Stimulated activated CD4-positive, alpha-beta T cell treated with anti-CD3 and anti-CD28 coated beads, Interleukin-2, amount 100 ng/mL, for 24 hours (primary cell): ENCODE results near the gene CDH4.

Experiments
- DNase-seq, 2 donors: peaks; one replicate each; pipeline ENCODE4 v3.0.0-alpha.2; 2020

CDH4 gene

GRCh38 chr20:61332016-61332975 lies 80.2 kb downstream of the CDH4 start:
- no peak for DNase-seq

- no peak for DNase-seq
Observed at GRCh38 chr20:61333484-61334108, 81.5 kb downstream of the CDH4 start.

GRCh38 chr20:61340157-61340556 lies 88.1 kb downstream of the CDH4 start:
- DNase-seq, result no peak

GRCh38 chr20:61341605-61342004 lies 89.5 kb downstream of the CDH4 start:
- no peak for DNase-seq

- no peak for DNase-seq
Observed at GRCh38 chr20:61343934-61344333, 91.9 kb downstream of the CDH4 start.

GRCh38 chr20:61345656-61346055 lies 93.6 kb downstream of the CDH4 start:
- DNase-seq, result no peak

GRCh38 chr20:61346996-61347395 lies 94.9 kb downstream of the CDH4 start:
- no peak for DNase-seq

GRCh38 chr20:61347443-61347842 lies 95.4 kb downstream of the CDH4 start:
- DNase-seq, result no peak

- no peak for DNase-seq
Observed at GRCh38 chr20:61349447-61350165, 97.5 kb downstream of the CDH4 start.

GRCh38 chr20:61350500-61351250 lies 98.6 kb downstream of the CDH4 start:
- no peak for DNase-seq

- DNase-seq, result no peak
Observed at GRCh38 chr20:61352346-61353260, 100.5 kb downstream of the CDH4 start.

GRCh38 chr20:61353261-61354000 lies 101.4 kb downstream of the CDH4 start:
- no peak for DNase-seq

GRCh38 chr20:61354001-61354390 lies 101.9 kb downstream of the CDH4 start:
- no peak for DNase-seq

GRCh38 chr20:61354501-61354900 lies 102.4 kb downstream of the CDH4 start:
- no peak for DNase-seq

- no peak for DNase-seq
Observed at GRCh38 chr20:61354901-61355495, 102.9 kb downstream of the CDH4 start.

- no peak for DNase-seq
Observed at GRCh38 chr20:61355585-61355984, 103.5 kb downstream of the CDH4 start.

- no peak for DNase-seq
Observed at GRCh38 chr20:61356196-61356595, 104.1 kb downstream of the CDH4 start.

- DNase-seq, result no peak
Observed at GRCh38 chr20:61357119-61357518, 105.1 kb downstream of the CDH4 start.

- DNase-seq, result no peak
Observed at GRCh38 chr20:61359254-61359653, 107.2 kb downstream of the CDH4 start.

- no peak for DNase-seq
Observed at GRCh38 chr20:61360296-61360695, 108.2 kb downstream of the CDH4 start.

GRCh38 chr20:61360940-61361339 lies 108.9 kb downstream of the CDH4 start:
- DNase-seq, result no peak
